Omental fat pad (tissue), 4 donors: Measurements from ENCODE around the gene SLC48A1. TPM values are rescaled to one million over a fixed set of nuclear protein-coding genes. Genes with fewer than 3 reads are reported as not detected.

Source experiments
- ATAC-seq: fragments of 150-250 bp; one replicate; pipeline ENCODE4 v1.9.1; 2016; ENCODE audit warnings: mild to moderate bottlenecking, moderate library complexity; ENCODE audit not compliant: low FRiP score
- DNase-seq: peaks from one replicate; pipeline ENCODE4 v3.0.0-alpha.2; 2019; ENCODE audit warnings: low spot score
- CTCF ChIP-seq, 3 donors: fragments of 450-650 bp; IDR thresholded peaks; one replicate each; pipeline ENCODE4 v1.5.1; 2016 to 2017; ENCODE audit warnings: antibody characterized with exemption in 3 of 3, mild to moderate bottlenecking in 3 of 3, moderate library complexity in 2 of 3
- total RNA-seq, 4 donors: library from RNA; depleted of rRNA; stranded (reverse); fragments of >200 nt; gene quantifications; one replicate each; pipeline ENCODE4 v1.1.0, GENCODE V29; 2016

SLC48A1 gene
- total RNA-seq, 4 donors from 2014 or later, result 27.6 to 50.3 (median 48.1) TPM

- TF ChIP-seq CTCF (IDR thresholded peaks at IDR 0.05), result no peak
- ATAC-seq, result peak; percentile 2
- DNase-seq, result no peak
Observed at GRCh38 chr12:47819138-47819895, 46.3 kb downstream of the SLC48A1 start.

- ATAC-seq, result peak; percentile 29
- TF ChIP-seq CTCF (IDR thresholded peaks at IDR 0.05), result no peak
- DNase-seq, result peak; percentile 62
Observed at GRCh38 chr12:47819896-47820630, 47.0 kb downstream of the SLC48A1 start, which contains the start of gene HDAC7. Gene HDAC7 (minus strand): TSS chr12:47819903. CDS start chr12:47819785, 118 bp downstream.

- no peak for TF ChIP-seq CTCF (IDR thresholded peaks at IDR 0.05)
- ATAC-seq (peak; percentile 66), DNase-seq (peak; percentile 60)
Observed at GRCh38 chr12:47820631-47821345, 47.8 kb downstream of the SLC48A1 start.

- no peak for DNase-seq
- no peak for ATAC-seq
- no peak for TF ChIP-seq CTCF (IDR thresholded peaks at IDR 0.05)
Observed at GRCh38 chr12:47821346-47821706, 48.3 kb downstream of the SLC48A1 start.

GRCh38 chr12:47822401-47822800 lies 49.4 kb downstream of the SLC48A1 start:
- no peak for ATAC-seq
- no peak for DNase-seq
- TF ChIP-seq CTCF (IDR thresholded peaks at IDR 0.05), result no peak

GRCh38 chr12:47822863-47823262 lies 49.8 kb downstream of the SLC48A1 start:
- DNase-seq (no peak), ATAC-seq (no peak)
- no peak for TF ChIP-seq CTCF (IDR thresholded peaks at IDR 0.05)
